Naive thymus-derived CD4-positive, alpha-beta T cell (primary cell): Measurements from ENCODE around the gene PLA1A. TPM values are rescaled to one million over a fixed set of nuclear protein-coding genes. Genes with fewer than 3 reads are reported as not detected.

Source experiments
- ATAC-seq: fragments of 150-1000 bp; cut with Tn5 transposase; 2 replicates; pipeline ENCODE4 v1.10.0; 2021; ENCODE audit warnings: mild to moderate bottlenecking, moderate library complexity
- CTCF ChIA-PET: fragments of 350-600 bp; sonication (Branson Sonifier 250); formaldehyde crosslinking; loops from one replicate; lab custom pipeline; 2021; ENCODE audit warnings: antibody characterized with exemption; lab: Charles Lee
- POLR2A ChIA-PET: fragments of 350-600 bp; sonication (Branson Sonifier 250); formaldehyde crosslinking; loops from one replicate; lab custom pipeline; 2021; ENCODE audit warnings: antibody characterized with exemption, inconsistent platforms; lab: Charles Lee
- DNase-seq, 9 donors: peaks; one replicate each; pipeline versions ENCODE4 v3.0.0 to v3.0.0-alpha.2; 2020 to 2022; ENCODE audit warnings: mixed read lengths in 1 of 9
- H3K27ac ChIP-seq: one replicate; pipeline ENCODE4 v1.7.0; 2013; ENCODE audit warnings: mild to moderate bottlenecking, low read depth, low read length, moderate library complexity
- H3K27me3 ChIP-seq, 2 donors: one replicate each; pipeline ENCODE4 v1.7.0; 2013; ENCODE audit warnings: low read length in 2 of 2, mild to moderate bottlenecking in 2 of 2, moderate library complexity in 2 of 2; ENCODE audit not compliant: control insufficient read depth in 2 of 2, insufficient read depth in 2 of 2
- H3K36me3 ChIP-seq, 3 experiments: 1 replicate in 2 of 3; 2 replicates in 1 of 3; pipeline ENCODE4 v1.7.0; 2013; ENCODE audit warnings: low read length in 3 of 3, mild to moderate bottlenecking in 3 of 3, moderate library complexity in 1 of 3; ENCODE audit not compliant: insufficient read depth in 3 of 3, control insufficient read depth in 2 of 3
- H3K4me1 ChIP-seq, 2 donors: one replicate each; pipeline ENCODE4 v1.7.0; 2013; ENCODE audit warnings: low read length in 2 of 2, mild to moderate bottlenecking in 2 of 2, moderate library complexity in 1 of 2; ENCODE audit not compliant: control insufficient read depth in 2 of 2, insufficient read depth in 2 of 2
- H3K4me3 ChIP-seq: 2 replicates; pipeline ENCODE4 v1.7.0; 2013; ENCODE audit warnings: mild to moderate bottlenecking, low read length
- H3K9me3 ChIP-seq, 3 experiments: 1 replicate in 2 of 3; 2 replicates in 1 of 3; pipeline ENCODE4 v1.7.0; 2013; ENCODE audit warnings: low read length in 3 of 3; ENCODE audit not compliant: control insufficient read depth in 2 of 3
- H3K27ac Mint-ChIP-seq, 9 donors: one replicate each; pipeline ENCODE4 v1.8.0; 2020 to 2022; ENCODE audit warnings: mixed read lengths in 9 of 9, mild to moderate bottlenecking in 8 of 9, moderate library complexity in 5 of 9, inconsistent platforms in 2 of 9
- H3K27me3 Mint-ChIP-seq, 5 donors: one replicate each; pipeline ENCODE4 v1.8.0; 2021 to 2022; ENCODE audit warnings: mixed read lengths in 5 of 5, mild to moderate bottlenecking in 1 of 5
- H3K36me3 Mint-ChIP-seq, 5 donors: one replicate each; pipeline ENCODE4 v1.8.0; 2020 to 2022; ENCODE audit warnings: mixed read lengths in 5 of 5, mild to moderate bottlenecking in 3 of 5, inconsistent platforms in 1 of 5
- H3K4me1 Mint-ChIP-seq, 7 donors: one replicate each; pipeline ENCODE4 v1.8.0; 2020 to 2022; ENCODE audit warnings: mixed read lengths in 7 of 7, mild to moderate bottlenecking in 3 of 7, inconsistent platforms in 1 of 7
- H3K4me3 Mint-ChIP-seq, 10 donors: one replicate each; pipeline ENCODE4 v1.8.0; 2020 to 2022; ENCODE audit warnings: mild to moderate bottlenecking in 10 of 10, mixed read lengths in 10 of 10, moderate library complexity in 6 of 10, inconsistent platforms in 2 of 10
- H3K9me3 Mint-ChIP-seq, 11 donors: one replicate each; pipeline ENCODE4 v1.8.0; 2020 to 2022; ENCODE audit warnings: mixed read lengths in 11 of 11, mild to moderate bottlenecking in 4 of 11, inconsistent platforms in 1 of 11, moderate library complexity in 1 of 11
- intact Hi-C, 2 donors: fragments of 100-400 bp; cut with micrococcal nuclease; formaldehyde crosslinking; loops; one replicate each; pipeline ENCODE4 v1.15.1; 2023
- polyA plus RNA-seq, 2 donors: library from polyadenylated mRNA; unstranded; fragments of 300-500 nt; fragmentation: Illumina TruSeq; gene quantifications; one replicate each; pipeline ENCODE4 v1.2.3, GENCODE V29; 2021
- total RNA-seq, 6 experiments: library from RNA in 5 of 6; stranded (reverse) in 5 of 6; gene quantifications; 1 replicate in 5 of 6; 2 replicates in 1 of 6; pipeline ENCODE4 v1.2.3 and lab custom pipeline; 2021 to 2026

The PLA1A gene
- total and polyA plus RNA-seq, 7 experiments from 2014 or later, result 0.73 TPM; not detected in 6

DNA sequence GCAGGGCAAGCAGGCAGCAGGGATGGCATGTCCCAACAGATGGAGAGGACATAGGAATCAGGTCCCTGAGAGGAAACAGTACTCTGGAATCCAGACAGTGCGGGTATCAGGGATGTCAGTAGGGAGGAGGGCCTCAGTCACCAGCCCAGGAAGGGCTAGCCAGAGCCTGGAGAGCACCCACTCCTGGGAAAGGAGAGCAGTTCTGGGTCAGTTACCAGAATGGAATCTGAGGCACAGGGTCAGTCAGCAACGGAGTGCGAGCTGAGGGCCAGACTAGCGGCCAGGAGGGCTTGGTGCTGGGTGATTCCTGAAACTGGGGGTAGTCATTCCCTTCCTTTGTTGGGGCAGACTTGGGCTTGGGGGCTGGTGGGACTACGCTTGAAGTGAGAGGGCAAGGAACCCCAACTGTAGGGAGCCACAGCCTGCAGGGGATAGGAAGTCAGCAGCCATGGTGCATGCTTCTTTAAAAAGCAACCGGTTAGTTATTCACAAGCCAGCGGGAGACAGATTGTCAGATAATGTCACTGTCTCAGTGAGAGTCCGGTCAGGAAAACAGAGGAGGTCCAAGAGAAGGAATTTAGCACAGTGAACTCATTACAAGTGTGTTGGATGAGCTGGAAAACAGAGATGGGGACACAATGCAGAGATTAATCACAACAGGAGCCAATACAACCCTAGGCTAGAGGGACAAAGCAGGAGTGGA, 27.9 kb downstream of the PLA1A start:
- no peak overlapping the region for H3K4me3 Mint-ChIP-seq
- Histone ChIP-seq H3K36me3 (no peaks in the 10 kb centered on the region), H3K27me3 (no peaks in the 10 kb centered on the region), H3K4me3 (no peak overlapping the region), H3K4me1 (no peaks in the 10 kb centered on the region), H3K9me3 (no peaks in the 10 kb centered on the region), H3K27ac (no peak overlapping the region)
- intact Hi-C loops, result no loop called here
- H3K9me3 Mint-ChIP-seq, result peaks cover 0 to 2% (median 0%) of the 10 kb centered on the region in 11 donors
- ChIA-PET POLR2A (no interaction called here), CTCF (no interaction called here)
- peaks cover 0 to 34% (median 7%) of the 10 kb centered on the region in 7 donors for H3K4me1 Mint-ChIP-seq
- peaks cover 0 to 2% (median 0%) of the 10 kb centered on the region in 5 donors for H3K36me3 Mint-ChIP-seq
- no peak overlapping the region for H3K27ac Mint-ChIP-seq
- DNase-seq, result no peak
- no peak for ATAC-seq
- H3K27me3 Mint-ChIP-seq, result peaks cover 0 to 38% (median 11%) of the 10 kb centered on the region in 5 donors

DNA sequence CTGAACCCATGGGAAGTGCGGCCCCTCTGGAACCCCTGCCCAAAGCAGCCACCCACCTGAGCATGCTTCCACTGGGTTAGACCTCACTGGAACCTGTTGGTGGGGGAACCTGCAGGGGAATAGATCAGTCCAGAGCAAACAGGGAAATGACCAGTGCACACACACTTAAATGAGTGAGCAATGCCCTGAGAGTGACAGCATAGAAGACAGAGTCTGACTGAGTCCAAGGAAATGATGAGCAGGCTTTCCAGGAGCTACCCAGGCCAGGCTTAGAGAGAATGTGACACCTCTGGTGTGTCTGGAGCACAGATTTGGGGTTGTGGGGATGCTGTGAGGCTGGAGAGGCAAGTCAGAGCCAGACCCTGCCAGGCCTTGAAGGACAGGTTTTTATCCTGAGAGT, 28.5 kb downstream of the PLA1A start:
- H3K27me3 Mint-ChIP-seq, result peaks cover 0 to 38% (median 15%) of the 10 kb centered on the region in 5 donors
- Histone ChIP-seq H3K9me3 (no peaks in the 10 kb centered on the region), H3K36me3 (no peaks in the 10 kb centered on the region), H3K27ac (no peak overlapping the region), H3K27me3 (no peaks in the 10 kb centered on the region), H3K4me1 (no peaks in the 10 kb centered on the region), H3K4me3 (no peak overlapping the region)
- peaks cover 0 to 2% (median 0%) of the 10 kb centered on the region in 11 donors for H3K9me3 Mint-ChIP-seq
- ChIA-PET POLR2A (no interaction called here), CTCF (no interaction called here)
- DNase-seq (no peak), ATAC-seq (no peak)
- no peak overlapping the region for H3K4me3 Mint-ChIP-seq
- no peak overlapping the region for H3K27ac Mint-ChIP-seq
- H3K36me3 Mint-ChIP-seq, result peaks cover 0 to 2% (median 0%) of the 10 kb centered on the region in 5 donors
- intact Hi-C loops, result no loop called here
- H3K4me1 Mint-ChIP-seq, result peaks cover 0 to 37% (median 7%) of the 10 kb centered on the region in 7 donors

GRCh38 chr3:119627461-119627860, 29.8 kb downstream of the PLA1A start:
- H3K36me3 ChIP-seq, result no peaks in the 10 kb centered on the region
- ATAC-seq (peak; percentile 66), DNase-seq (no peak)
- H3K27ac ChIP-seq, result no peak overlapping the region
- Mint-ChIP-seq H3K4me1 (peaks cover 0 to 37% (median 7%) of the 10 kb centered on the region in 7 donors), H3K27ac (peak overlapping the region in 1 of 9 donors; percentile 73), H3K36me3 (peaks cover 0 to 2% (median 0%) of the 10 kb centered on the region in 5 donors), H3K9me3 (peaks cover 0 to 2% (median 0%) of the 10 kb centered on the region in 11 donors), H3K4me3 (peak overlapping the region in 1 of 10 donors; percentile 8), H3K27me3 (peaks cover 0 to 38% (median 15%) of the 10 kb centered on the region in 5 donors)
- no peak overlapping the region for H3K4me3 ChIP-seq
- no peaks in the 10 kb centered on the region for H3K4me1 ChIP-seq
- ChIA-PET POLR2A (no interaction called here), CTCF (no interaction called here)
- intact Hi-C loops, result no loop called here
- no peaks in the 10 kb centered on the region for H3K9me3 ChIP-seq
- no peaks in the 10 kb centered on the region for H3K27me3 ChIP-seq

DNA sequence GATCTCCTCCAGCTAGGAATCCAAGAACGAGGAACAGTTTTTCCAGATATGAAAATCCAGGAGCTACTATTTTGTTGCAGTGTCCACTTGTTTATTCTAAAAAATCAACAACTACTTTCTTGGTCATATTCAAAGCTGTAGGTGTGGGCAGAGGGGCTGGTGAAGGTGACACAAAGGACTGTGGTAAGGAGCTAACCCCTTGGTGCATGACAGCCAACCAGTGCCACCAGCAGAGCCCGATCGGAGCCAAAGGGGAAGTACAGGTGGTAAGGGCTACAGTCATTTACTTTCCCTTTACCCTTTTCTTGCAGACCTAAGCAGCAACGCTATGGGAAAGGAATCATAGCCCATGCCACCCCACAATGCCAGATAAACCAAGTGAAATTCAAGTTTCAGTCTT, 30.7 kb downstream of the PLA1A start:
- DNase-seq (no peak), ATAC-seq (peak; percentile 60)
- no peaks in the 10 kb centered on the region for H3K36me3 ChIP-seq
- peak overlapping the region in 2 of 10 donors; percentile 18 to 28 for H3K4me3 Mint-ChIP-seq
- H3K27ac ChIP-seq, result no peak overlapping the region
- intact Hi-C loops, result no loop called here
- peaks cover 0 to 38% (median 15%) of the 10 kb centered on the region in 5 donors for H3K27me3 Mint-ChIP-seq
- H3K4me3 ChIP-seq, result no peak overlapping the region
- peak overlapping the region in 1 of 9 donors; percentile 64 for H3K27ac Mint-ChIP-seq
- POLR2A ChIA-PET, result no interaction called here
- H3K27me3 ChIP-seq, result no peaks in the 10 kb centered on the region
- CTCF ChIA-PET, result no interaction called here
- no peaks in the 10 kb centered on the region for H3K9me3 ChIP-seq
- peaks cover 0 to 2% (median 0%) of the 10 kb centered on the region in 5 donors for H3K36me3 Mint-ChIP-seq
- H3K4me1 Mint-ChIP-seq, result peaks cover 0 to 37% (median 7%) of the 10 kb centered on the region in 7 donors
- H3K9me3 Mint-ChIP-seq, result peaks cover 0 to 2% (median 0%) of the 10 kb centered on the region in 11 donors
- H3K4me1 ChIP-seq, result no peaks in the 10 kb centered on the region

GRCh38 chr3:119628816-119629445, 31.2 kb downstream of the PLA1A start:
- DNase-seq (no peak), ATAC-seq (peak; percentile 54)
- H3K36me3 ChIP-seq, result no peaks in the 10 kb centered on the region
- H3K4me1 ChIP-seq, result no peaks in the 10 kb centered on the region
- Mint-ChIP-seq H3K27me3 (peaks cover 0 to 38% (median 15%) of the 10 kb centered on the region in 5 donors), H3K9me3 (peaks cover 0 to 2% (median 0%) of the 10 kb centered on the region in 11 donors), H3K4me3 (peak overlapping the region in 2 of 10 donors; percentile 18 to 51), H3K36me3 (peaks cover 0 to 2% (median 0%) of the 10 kb centered on the region in 5 donors), H3K4me1 (peaks cover 0 to 37% (median 7%) of the 10 kb centered on the region in 7 donors), H3K27ac (no peak overlapping the region)
- H3K4me3 ChIP-seq, result no peak overlapping the region
- no peaks in the 10 kb centered on the region for H3K9me3 ChIP-seq
- ChIA-PET POLR2A (no interaction called here), CTCF (no interaction called here)
- intact Hi-C loops, result no loop called here
- H3K27me3 ChIP-seq, result no peaks in the 10 kb centered on the region
- no peak overlapping the region for H3K27ac ChIP-seq

DNA sequence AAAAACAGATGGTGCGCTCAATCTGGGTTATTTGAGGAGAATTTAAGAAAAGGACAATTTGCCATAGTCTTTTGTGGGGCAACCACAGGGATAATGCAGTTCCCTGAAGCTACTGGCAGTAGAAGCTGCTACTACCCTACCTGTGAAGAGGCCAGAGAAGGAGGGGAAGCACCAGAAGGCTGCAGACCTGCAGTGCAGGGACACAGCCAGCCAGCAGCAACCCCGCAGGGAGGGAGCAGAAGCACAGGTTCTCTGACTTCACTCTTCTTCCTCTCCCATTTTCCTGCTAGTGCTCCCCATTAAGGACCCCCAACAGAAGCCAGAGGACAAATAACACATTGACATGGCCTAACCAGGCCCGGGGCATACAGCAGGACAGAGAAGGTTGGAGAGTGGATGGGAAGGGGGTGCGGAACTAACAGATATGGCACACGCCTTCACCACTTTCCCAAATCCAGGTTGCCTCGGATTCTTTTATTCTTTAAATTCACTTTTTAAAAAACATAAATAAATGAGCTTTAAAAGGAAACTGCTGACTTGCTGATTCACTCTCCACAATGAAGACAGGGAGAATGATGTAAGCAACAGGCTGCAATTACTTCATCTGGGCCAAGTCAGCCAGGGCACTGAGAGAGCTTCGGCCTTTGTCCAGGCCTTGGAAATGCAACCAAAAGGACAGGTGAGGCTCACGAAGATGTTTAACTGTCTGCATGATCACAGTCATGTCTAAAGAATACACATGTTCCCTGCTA, 32.6 kb downstream of the PLA1A start:
- no peak overlapping the region for H3K27ac Mint-ChIP-seq
- peaks cover 0 to 37% (median 7%) of the 10 kb centered on the region in 7 donors for H3K4me1 Mint-ChIP-seq
- ATAC-seq (peak; percentile 44), DNase-seq (no peak)
- Histone ChIP-seq H3K9me3 (no peaks in the 10 kb centered on the region), H3K4me3 (no peak overlapping the region), H3K4me1 (no peaks in the 10 kb centered on the region), H3K27ac (no peak overlapping the region), H3K27me3 (no peaks in the 10 kb centered on the region), H3K36me3 (no peaks in the 10 kb centered on the region)
- peaks cover 0 to 1% (median 0%) of the 10 kb centered on the region in 11 donors for H3K9me3 Mint-ChIP-seq
- H3K27me3 Mint-ChIP-seq, result peaks cover 0 to 34% (median 15%) of the 10 kb centered on the region in 5 donors
- H3K4me3 Mint-ChIP-seq, result no peak overlapping the region
- intact Hi-C loops, result loop anchor here in 1 of 2 donors (1.0 kb wide), 1 partner anchor 8 kb away; no protein-coding TSS in a partner anchor
- peaks cover 0 to 2% (median 0%) of the 10 kb centered on the region in 5 donors for H3K36me3 Mint-ChIP-seq
- ChIA-PET POLR2A (no interaction called here), CTCF (no interaction called here)
